DMS114 treated with DMSO at 0.1 percent for 48 hours (cell line): ENCODE data around the gene RAB11B.
A peak's percentile ranks its signal among the peaks of the same experiment; 100 is the strongest.
"Not testable (repeated sequence)": the region's sequence is repeated elsewhere in the genome, so short reads cannot be mapped to it uniquely, and the experiment has no call there.

Experiments
- DNase-seq: peaks from one replicate; lab custom pipeline; 2025; ENCODE audit not compliant: unreplicated experiment; lab: John Stamatoyannopoulos, UW

Gene RAB11B

DNA sequence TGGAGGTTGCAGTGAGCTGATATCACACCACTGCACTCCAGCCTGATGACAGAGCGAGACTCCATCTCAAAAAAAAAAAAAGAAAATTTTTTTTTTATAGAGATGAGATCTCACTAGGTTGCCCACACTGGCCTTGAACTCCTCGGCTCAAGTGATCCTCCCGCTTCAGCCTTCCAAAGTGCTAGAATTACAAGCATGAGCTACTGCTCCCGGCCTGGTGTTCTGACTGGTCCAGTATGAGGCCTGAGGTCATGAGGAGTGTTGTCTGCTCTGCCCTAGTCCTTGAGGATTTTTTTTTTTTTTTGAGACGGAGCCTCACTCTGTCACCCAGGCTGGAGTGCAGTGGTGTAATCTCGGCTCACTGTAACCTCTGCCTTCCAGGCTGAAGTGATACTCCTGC lies 35.2 kb downstream of the RAB11B start:
- DNase-seq, result not testable (repeated sequence)

DNA sequence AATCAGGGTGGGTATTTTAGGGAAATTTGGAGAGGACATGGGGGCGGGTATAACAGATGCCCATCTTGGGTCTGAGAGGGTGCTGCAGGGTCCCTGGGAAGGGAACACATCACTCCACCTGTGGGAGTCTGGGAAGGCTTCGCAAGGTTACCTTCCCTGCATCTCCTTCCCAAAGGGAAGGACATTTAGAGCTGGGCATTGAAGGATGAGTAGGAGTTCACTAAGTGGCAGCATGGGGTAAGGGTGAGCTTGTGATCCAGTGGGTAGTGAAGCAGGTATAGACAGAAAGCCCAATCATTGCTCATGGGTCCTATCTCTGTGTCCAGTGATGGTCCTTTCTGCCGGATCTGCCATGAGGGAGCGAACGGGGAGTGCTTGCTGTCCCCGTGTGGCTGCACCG lies 36.1 kb downstream of the RAB11B start:
- DNase-seq, result no peak

DNA sequence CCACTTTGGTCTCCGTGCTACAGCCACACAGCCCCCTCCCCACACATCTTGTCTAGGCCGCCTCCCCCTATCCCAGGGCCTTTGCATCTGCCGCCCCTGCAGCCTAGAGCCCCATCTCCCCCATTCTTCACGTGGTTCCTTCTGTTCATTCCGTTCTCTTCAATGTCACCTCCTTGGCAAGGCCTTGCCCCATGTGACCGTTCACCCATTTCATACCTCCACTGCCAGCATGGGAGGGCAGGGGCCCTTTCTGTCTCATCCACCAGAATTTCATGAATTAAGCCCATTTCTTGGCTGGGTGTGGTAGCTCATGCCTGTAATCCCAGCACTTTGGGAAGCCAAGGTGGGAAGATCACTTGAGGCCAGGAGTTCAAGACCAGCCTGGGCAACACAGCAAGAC lies 38.9 kb downstream of the RAB11B start:
- DNase-seq, result no peak

DNA sequence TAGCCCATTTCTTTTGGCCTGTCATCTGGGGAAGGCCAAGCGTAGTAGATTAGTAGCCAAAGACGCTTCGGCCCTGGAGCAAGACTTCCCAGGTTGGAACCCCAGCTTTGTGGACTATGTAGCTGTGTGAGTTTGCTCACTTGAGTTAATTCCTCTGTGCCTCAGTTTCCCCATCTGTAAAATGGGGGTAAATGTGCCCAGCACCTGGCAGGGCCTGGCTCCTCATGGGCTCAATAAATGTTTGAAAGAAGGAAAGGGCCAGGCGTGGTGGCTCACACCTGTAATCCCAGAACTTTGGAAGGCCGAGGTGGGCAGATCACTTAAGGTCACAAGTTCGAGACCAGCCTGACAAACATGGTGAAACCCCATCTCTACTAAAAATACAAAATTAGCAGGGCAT lies 39.7 kb downstream of the RAB11B start:
- no peak for DNase-seq

DNA sequence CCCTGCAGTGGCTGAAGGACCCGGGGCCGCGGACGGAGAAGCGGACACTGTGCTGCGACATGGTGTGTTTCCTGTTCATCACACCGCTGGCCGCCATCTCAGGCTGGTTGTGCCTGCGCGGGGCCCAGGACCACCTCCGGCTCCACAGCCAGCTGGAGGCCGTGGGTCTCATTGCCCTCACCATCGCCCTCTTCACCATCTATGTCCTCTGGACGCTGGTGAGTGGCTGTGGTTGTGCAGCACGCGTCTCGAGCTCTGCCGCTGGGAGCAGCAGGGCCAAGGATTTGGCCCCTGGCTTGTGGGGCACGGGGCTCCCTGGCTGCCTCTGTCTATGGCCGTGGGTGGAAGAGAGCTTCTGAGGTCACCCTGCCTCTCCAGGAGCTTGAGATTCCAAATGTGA lies 40.5 kb downstream of the RAB11B start:
- DNase-seq, result no peak

DNA sequence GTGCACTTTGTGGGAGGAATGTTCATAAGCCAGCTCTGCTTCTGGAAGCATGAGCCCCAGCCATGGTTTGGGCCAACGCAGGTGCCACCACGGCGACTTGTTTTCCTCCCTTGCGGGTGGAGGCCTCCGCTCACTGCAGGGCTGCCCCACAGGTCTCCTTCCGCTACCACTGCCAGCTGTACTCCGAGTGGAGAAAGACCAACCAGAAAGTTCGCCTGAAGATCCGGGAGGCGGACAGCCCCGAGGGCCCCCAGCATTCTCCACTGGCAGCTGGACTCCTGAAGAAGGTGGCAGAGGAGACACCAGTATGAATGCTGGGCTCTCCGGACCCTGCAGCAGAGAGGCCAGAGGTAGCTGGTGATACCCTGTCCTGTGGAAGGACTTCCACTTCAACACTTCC lies 48.1 kb downstream of the RAB11B start:
- DNase-seq, result no peak

DNA sequence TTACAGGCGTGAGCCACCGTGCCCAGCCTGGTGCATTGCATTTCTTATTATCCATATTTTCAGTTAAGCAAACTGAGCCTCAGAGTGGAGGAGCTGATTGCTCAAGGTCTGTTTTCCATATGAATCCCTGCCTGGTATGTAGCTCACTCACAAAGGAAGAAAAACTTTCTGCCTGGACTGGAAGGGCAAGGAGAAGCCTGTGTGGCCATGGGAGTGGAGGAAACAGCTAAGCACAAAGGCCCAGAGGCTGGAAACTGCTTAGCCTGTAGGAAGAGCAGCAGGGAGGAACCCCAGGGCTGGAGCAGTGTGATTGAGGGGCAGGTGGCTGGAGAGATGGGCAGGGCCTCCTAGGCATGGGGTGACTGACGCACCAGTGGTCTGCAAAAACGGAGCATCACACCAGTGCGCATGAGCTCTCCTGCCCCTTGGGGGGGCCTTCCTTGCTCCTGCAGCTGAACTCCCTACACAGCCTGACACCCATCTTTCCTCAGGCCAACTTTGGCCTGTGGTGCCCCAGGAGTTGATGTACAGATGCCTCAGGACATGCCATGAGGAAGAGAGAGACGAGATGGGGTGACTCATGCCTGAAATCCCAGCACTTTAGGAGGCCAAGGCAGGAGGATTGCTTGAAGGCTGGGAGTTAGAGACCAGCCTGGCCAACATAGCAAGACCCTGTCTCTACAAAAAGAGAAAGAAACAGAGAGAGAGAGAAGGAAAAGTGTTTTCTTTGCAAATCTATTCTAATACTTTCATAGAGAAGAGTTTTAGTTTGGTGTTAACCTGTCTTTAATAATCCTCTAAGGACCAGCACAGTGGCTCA lies 51.8 kb downstream of the RAB11B start:
- DNase-seq, result no peak

DNA sequence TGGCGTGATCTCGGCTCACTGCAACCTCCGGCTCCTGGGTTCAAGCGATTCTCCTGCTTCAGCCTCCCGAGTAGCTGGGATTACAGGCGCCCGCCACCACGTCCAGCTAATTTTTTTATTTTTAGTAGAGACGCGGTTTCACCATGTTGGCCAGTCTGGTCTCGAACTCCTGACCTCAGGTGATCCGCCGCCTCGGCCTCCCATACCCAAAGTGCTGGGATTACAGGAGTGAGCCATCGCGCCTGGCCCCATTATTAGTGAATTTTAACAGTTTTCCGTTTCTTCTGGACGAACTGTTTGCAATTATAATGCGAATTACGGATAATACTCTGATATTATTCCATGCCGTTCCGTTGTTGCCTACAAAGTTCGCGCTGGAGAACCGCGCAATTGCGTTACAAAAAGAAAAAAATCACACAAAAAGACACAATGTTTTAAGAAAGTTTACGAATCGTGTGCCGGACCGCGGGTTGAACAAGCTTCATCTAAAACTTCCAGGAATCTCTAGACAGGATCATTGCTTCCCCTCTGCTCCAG lies 54.0 kb downstream of the RAB11B start:
- not testable (repeated sequence) for DNase-seq

DNA sequence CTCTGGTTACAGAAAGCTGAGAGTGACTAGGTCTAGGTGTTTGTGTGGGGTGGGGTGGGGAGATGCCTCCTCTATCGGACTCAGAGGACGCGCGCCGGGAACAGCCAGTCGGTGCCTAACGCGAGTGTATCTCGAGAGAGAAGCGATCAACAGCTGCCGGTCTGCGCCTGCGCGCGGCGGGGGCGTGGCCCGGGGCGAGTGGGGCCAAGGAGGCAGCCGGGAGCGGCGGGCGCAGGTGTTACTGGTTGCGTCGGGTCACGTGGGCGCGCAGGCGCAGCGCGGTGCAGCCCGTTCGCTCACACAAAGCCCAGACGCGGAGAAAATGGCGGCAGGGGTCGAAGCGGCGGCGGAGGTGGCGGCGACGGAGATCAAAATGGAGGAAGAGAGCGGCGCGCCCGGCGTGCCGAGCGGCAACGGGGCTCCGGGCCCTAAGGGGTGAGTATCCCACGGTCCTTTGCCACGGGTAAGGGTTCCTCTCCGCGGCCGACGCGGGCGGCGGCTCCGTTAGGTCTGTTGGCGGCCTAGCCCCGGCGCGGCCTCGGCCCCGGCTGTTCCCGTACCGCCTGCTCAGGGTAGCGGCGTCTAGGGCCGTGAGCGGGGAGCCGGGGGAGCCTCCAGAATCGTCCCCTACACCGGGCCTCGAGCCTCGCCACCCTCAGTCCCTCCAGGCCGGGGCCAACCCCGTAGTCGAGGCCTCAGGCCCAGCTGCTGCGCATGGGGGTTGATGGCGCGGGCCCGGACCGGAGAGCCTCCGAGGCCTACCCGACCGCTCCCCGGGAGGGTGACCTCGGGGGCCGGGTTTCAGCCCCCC lies 54.7 kb downstream of the RAB11B start, which contains the start of gene HNRNPM:
Gene HNRNPM (plus strand): TSS at position 299 of the 811 bp plus-strand sequence. CDS start 24 bp downstream, at position 323.
- DNase-seq, result peak; percentile 89

DNA sequence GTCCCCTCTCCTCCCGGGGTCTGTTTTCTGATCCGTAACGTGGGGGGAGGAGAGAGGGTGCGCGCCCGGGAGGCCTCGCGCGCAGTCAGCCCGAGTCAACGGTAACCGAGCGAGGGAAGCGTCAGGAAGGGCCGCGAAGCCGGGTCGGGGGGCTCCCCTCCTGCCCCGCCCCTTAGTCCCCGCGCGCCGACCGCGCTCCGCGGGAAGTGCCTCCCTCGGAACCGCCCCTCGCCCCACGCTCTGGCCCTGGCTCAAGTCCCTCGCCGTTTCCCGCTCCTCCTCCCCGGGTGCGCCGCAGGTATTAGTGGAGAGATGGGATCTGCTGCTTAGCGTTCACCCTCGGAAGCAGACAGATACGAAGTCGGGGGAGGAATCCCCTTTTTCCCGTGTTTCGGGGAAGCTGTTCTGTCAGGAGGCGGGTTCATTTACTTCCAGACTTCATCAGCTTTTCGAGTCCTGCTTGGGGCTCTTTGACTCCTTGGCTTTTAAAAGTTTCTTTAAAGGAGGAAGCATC lies 55.4 kb downstream of the RAB11B start:
- no peak for DNase-seq

DNA sequence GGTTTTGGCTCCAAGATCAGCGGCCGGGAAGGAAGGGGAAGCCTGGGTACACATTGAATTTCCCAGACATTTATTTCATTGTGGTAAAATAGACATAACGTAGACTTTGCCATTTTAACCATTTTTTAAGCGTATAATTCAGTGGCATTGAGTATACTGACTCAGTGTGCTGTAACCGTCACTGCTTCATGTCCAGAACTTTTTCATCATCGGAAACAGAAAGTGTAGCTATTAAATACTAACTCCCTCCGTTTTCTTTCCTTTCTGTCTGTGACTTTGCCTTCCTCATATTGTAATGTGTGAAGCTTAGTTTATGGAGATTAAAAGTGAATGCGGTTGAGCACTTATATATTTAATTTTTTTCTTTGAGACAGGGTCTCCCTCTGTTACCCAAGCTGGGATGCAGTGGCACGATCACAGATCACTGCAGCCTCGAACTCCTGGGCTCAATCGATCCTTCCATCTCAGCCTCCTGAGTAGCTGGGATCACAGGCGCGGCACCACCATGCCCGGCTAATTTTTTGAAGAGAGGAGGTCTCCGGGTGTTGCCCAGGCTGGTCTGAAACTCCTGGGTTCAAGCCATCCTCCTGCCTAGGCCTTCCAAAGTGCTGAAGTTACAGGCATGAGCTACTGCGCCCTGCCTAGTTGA lies 56.0 kb downstream of the RAB11B start:
- DNase-seq, result no peak

DNA sequence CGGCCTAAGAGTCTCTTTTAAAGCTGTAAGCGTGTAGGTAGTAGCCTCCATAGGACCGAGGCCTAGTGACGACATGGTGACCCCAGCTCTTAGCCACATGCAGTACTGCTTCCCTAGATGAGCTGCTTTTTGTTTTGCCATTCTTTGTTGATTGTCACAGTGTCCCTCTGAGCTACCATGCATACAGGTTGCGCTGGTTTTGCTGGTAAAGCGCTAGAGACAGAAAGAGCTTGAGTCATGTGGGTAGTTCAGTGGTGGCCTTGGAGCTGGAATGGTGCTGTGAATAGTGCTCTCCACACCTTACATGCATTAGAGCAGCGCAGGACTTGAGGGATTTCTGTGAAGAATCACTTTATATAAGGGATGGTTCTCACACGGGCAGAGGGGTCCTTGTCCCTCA lies 59.7 kb downstream of the RAB11B start:
- no peak for DNase-seq

DNA sequence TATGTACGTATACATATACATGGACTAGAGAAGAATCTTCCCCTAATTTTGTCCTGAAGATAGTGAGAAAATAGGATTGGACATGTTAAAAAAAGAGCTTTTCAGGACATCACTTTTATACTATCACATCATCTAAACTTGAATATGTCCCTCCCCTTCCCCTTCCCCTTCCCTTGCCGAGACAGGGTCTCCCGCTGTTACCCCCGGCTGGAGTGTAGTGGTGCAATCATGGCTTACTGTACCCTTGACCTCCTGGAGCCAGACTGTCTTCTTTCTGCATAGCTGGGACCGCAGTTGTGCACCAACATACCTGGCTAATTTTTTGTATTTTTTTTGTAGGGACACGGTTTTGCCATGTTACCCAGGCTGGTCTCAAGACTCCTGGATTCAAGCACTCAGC lies 61.2 kb downstream of the RAB11B start:
- DNase-seq, result no peak

DNA sequence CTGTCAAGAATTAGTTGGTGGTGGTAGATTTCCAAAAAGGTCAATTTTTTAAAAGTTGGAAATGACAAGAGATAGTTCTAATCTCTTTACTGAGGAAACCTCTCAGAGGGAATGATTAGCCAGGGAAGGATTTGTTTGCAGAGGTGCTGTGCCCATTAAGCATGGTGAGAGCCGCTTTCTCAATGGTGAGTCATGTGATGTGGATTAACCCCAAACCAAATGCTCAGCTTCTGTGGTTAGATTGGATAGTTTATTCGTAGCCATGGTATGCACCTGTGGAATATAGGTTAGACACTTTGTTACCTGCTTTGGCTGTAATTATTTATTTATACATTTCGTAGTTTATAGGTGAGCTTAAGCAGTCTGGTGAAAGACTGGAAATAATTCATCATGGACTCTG lies 61.7 kb downstream of the RAB11B start:
- no peak for DNase-seq

DNA sequence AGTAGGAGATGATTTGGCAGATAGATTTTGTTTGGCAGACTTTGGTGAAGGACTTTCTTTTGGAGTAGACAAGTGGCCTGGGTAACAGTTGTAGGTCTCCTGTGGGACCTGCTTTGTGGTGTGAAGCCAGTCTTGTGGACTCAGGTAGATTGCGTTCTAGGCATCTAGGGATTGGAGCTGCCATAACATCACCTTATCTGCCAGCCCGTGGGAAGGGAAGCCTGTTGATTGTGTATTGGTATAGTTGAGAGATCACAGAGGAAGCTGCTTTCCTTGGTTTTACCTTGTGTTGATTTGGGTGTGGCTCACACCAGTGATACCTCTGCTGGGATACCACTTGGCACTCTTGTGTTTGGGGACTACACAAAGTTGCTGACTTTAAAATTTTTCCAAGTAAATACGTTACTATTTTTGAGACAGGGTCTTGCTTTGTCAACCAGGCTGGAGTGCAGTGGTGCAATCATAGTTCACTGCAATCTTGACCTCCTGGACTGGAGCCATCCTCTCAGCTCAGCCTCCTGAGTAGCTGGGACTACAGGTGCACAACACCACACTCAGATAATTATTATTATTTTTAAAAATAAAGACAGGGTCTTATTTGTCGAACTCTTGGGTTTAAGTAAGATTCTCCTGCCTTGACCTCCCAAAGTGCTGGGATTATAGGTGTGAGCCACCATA lies 62.4 kb downstream of the RAB11B start:
- no peak for DNase-seq

DNA sequence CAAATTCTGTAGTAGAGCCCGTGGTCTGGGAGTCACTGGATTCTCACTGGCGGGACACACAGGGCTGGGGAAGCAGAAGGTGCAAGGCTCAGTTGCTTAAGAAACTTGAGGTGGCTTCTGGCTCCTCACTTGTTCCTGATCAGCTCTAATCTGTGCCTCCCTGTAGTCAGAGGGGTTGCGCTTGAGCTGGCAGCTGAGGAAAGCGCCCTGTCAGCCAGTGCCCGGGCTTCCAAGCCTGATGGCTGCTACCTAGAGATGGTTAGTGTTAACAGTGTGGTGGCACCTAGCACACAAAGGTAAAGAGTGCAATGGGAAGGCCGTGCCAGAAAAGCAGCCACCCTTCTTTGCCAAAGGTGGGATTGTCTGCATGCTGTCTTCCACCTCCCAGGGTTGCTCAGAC lies 63.5 kb downstream of the RAB11B start:
- DNase-seq, result no peak
